Spleen (tissue), 11 donors: Measurements from ENCODE around the gene JAKMIP1. TPM values are rescaled to one million over a fixed set of nuclear protein-coding genes. Genes with fewer than 3 reads are reported as not detected.

Experiments
- DNase-seq: peaks from one replicate; pipeline ENCODE4 v3.0.0-alpha.2; 2020
- H3K27ac ChIP-seq, 8 donors: fragments of 200-600 bp; sonication (generic) in 7 of 8; 1 replicate in 4 of 8; 2 replicates in 4 of 8; pipeline versions ENCODE4 v1.5.0 to v1.8.0; 2016 to 2021; ENCODE audit warnings: inconsistent platforms in 4 of 8, mild to moderate bottlenecking in 4 of 8, moderate library complexity in 1 of 8
- H3K27me3 ChIP-seq, 7 donors: fragments of 200-600 bp; sonication (generic) in 6 of 7; replicated peaks in 1 of 7; 1 replicate in 4 of 7; 2 replicates in 3 of 7; pipeline versions ENCODE4 v1.5.0 to v1.8.0; 2016 to 2021; ENCODE audit warnings: inconsistent platforms in 3 of 7, mild to moderate bottlenecking in 1 of 7
- H3K36me3 ChIP-seq, 6 donors: fragments of 200-600 bp; sonication (generic) in 5 of 6; 1 replicate in 4 of 6; 2 replicates in 2 of 6; pipeline versions ENCODE4 v1.5.0 to v1.8.0; 2016 to 2021; ENCODE audit warnings: inconsistent platforms in 2 of 6
- H3K4me1 ChIP-seq, 6 donors: fragments of 200-600 bp; sonication (generic) in 5 of 6; 1 replicate in 3 of 6; 2 replicates in 3 of 6; pipeline versions ENCODE4 v1.5.0 to v1.8.0; 2016 to 2021; ENCODE audit warnings: inconsistent platforms in 3 of 6
- H3K4me3 ChIP-seq, 8 donors: fragments of 200-600 bp; sonication (generic) in 7 of 8; 1 replicate in 4 of 8; 2 replicates in 4 of 8; pipeline versions ENCODE4 v1.5.0 to v1.8.0; 2016 to 2021; ENCODE audit warnings: inconsistent platforms in 4 of 8, mild to moderate bottlenecking in 4 of 8, moderate library complexity in 2 of 8
- H3K9me3 ChIP-seq, 8 donors: fragments of 200-600 bp; sonication (generic) in 7 of 8; 1 replicate in 4 of 8; 2 replicates in 4 of 8; pipeline versions ENCODE4 v1.5.0 to v1.8.0; 2016 to 2021; ENCODE audit warnings: inconsistent platforms in 4 of 8
- POLR2A ChIP-seq, 3 donors: fragments of 450-650 bp; IDR thresholded peaks; one replicate each; pipeline ENCODE4 v1.5.1; 2017; ENCODE audit warnings: antibody characterized with exemption in 3 of 3, mild to moderate bottlenecking in 1 of 3
- POLR2AphosphoS5 ChIP-seq, 3 donors: sonication (generic); formaldehyde crosslinking; IDR thresholded peaks; one replicate each; pipeline ENCODE4 v1.5.1; 2017; ENCODE audit warnings: antibody characterized with exemption in 3 of 3
- WGBS, 5 donors: extraction: QIAGEN DNeasy Blood & Tissue Kit in 3 of 5; methylation state at CpG; one replicate each; pipeline versions ENCODE4 v1.1.5 to v1.1.7; 2013 to 2018; 5-methylcytosine and 5-hydroxymethylcytosine counted together
- intact Hi-C: fragments of 100-400 bp; cut with DNase I; formaldehyde crosslinking; loops from one replicate; pipeline ENCODE4 v1.15.0; 2023; ENCODE audit warnings: low total_unique reads
- polyA plus RNA-seq, 3 donors: library from polyadenylated mRNA; stranded (reverse); fragments of 200-250 nt; gene quantifications; one replicate each; pipeline ENCODE4 v1.2.1, GENCODE V29; 2013
- total RNA-seq, 7 donors: library from RNA; depleted of rRNA in 3 of 7; stranded (reverse); fragments of >200 nt in 3 of 7; fragmentation: NEBNext Ultra II Directional in 4 of 7; extraction: Animal tissue kit (Norgen Biotek cat#: 25700) in 4 of 7; gene quantifications; one replicate each; pipeline versions ENCODE4 v1.1.0 to v1.2.1, GENCODE V29; 2016 to 2021
- TF ChIP-seq, protein P1 (sequence below), 11 experiments: fragments of 200-600 bp in 7 of 11; fragments of 450-650 bp in 4 of 11; sonication (generic) in 4 of 11; IDR thresholded peaks in 8 of 11; conservative IDR thresholded peaks in 3 of 11; 1 replicate in 7 of 11; 2 replicates in 4 of 11; pipeline versions ENCODE4 v1.4.0 to v1.8.0; 2016 to 2021; ENCODE audit warnings: antibody characterized with exemption in 11 of 11, inconsistent platforms in 4 of 11, mild to moderate bottlenecking in 1 of 11
- donor health status: healthy with polysubstance abuse.
- donor health status: DM: no; HTN: no; CAD: no; lungs with moderate emphysema.
- donor health status: DM: no; HTN: no; CAD: no.
- donor health status: Bipolar disorder and iron deficiency.
- donor health status: healthy.
- donor health status: DM: no; HTN: no; CAD: no.
- donor health status: DM: yes; HTN: yes; CAD: no.

JAKMIP1 gene
- total and polyA plus RNA-seq, 10 donors = 0.37 to 8.7 (median 2.6) TPM

DNA sequence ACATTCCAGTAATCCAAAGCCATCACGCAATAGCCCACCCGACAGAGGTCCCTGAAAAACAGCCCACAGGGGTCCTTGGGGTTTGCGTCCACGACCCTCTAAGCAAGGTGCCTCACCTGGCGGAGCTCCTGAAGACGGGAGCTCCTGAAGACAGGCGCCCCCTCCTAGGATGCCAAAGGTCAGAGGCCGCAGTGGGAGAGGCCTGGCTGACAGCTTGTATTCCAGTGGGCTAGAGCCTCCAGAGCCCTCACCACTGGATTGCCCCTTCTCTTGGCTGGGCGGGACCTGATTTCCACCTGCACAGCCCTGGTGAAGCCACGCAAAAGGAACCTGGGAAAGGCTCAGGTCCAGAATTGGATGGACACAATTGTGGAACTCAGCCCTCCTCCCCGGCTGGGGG is 39.6 kb upstream of the JAKMIP1 start:
- peaks cover 0 to 54% (median 0%) of the 10 kb centered on the region in 7 donors for H3K27me3 ChIP-seq
- no peaks in the 10 kb centered on the region for H3K36me3 ChIP-seq
- peak; percentile 40 for DNase-seq
- TF ChIP-seq, protein P1, sequence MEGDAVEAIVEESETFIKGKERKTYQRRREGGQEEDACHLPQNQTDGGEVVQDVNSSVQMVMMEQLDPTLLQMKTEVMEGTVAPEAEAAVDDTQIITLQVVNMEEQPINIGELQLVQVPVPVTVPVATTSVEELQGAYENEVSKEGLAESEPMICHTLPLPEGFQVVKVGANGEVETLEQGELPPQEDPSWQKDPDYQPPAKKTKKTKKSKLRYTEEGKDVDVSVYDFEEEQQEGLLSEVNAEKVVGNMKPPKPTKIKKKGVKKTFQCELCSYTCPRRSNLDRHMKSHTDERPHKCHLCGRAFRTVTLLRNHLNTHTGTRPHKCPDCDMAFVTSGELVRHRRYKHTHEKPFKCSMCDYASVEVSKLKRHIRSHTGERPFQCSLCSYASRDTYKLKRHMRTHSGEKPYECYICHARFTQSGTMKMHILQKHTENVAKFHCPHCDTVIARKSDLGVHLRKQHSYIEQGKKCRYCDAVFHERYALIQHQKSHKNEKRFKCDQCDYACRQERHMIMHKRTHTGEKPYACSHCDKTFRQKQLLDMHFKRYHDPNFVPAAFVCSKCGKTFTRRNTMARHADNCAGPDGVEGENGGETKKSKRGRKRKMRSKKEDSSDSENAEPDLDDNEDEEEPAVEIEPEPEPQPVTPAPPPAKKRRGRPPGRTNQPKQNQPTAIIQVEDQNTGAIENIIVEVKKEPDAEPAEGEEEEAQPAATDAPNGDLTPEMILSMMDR (IDR thresholded peaks at IDR 0.05 in 8 of 11, conservative IDR thresholded peaks at IDR 0.05 in 3 of 11) = no peak
- TF ChIP-seq POLR2AphosphoS5 (IDR thresholded peaks at IDR 0.05) (no peak), POLR2A (IDR thresholded peaks at IDR 0.05) (no peak)
- no peak overlapping the region for H3K27ac ChIP-seq
- intact Hi-C loops = no loop called here
- WGBS, 5 donors = 83 to 87% (median 84%) methylated on average over 9 to 11 of the region's 11 CpGs
- peaks cover 0 to 14% (median 8%) of the 10 kb centered on the region in 8 donors for H3K9me3 ChIP-seq
- no peak overlapping the region for H3K4me3 ChIP-seq
- peaks cover 0 to 1% (median under 1%) of the 10 kb centered on the region in 6 donors for H3K4me1 ChIP-seq

DNA sequence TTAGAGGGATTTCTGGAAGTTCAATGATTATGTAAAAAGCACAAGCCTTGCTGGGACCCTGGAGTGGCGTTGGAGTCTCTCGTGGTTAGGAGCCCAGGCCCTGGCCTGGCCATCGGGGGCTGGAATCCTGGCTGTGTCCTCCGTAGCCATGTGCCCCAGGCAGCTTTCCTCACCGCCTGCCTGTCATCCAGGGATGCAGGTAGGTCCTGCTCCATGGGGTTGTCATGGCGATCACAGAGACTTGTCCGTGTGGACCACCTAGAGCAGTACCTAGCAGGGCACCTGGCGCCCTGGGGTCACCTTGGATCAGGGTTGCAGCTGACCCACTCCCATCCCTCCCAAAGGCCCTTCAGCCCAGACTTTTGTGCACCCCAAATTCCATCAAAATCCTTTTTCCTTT is 39.1 kb upstream of the JAKMIP1 start:
- TF ChIP-seq POLR2AphosphoS5 (IDR thresholded peaks at IDR 0.05) = no peak
- TF ChIP-seq, protein P1 (IDR thresholded peaks at IDR 0.05 in 8 of 11, conservative IDR thresholded peaks at IDR 0.05 in 3 of 11) = no peak
- TF ChIP-seq POLR2A (IDR thresholded peaks at IDR 0.05) = no peak
- intact Hi-C loops = no loop called here
- 76 to 84% (median 79%) methylated on average over 8 of the region's 8 CpGs for WGBS, 5 donors
- Histone ChIP-seq H3K4me1 (no peaks in the 10 kb centered on the region), H3K27ac (no peak overlapping the region), H3K9me3 (peaks cover 0 to 9% (median 4%) of the 10 kb centered on the region in 8 donors), H3K4me3 (no peak overlapping the region), H3K36me3 (no peaks in the 10 kb centered on the region), H3K27me3 (peaks cover 0 to 51% (median 0%) of the 10 kb centered on the region in 7 donors)
- DNase-seq = peak; percentile 60

DNA sequence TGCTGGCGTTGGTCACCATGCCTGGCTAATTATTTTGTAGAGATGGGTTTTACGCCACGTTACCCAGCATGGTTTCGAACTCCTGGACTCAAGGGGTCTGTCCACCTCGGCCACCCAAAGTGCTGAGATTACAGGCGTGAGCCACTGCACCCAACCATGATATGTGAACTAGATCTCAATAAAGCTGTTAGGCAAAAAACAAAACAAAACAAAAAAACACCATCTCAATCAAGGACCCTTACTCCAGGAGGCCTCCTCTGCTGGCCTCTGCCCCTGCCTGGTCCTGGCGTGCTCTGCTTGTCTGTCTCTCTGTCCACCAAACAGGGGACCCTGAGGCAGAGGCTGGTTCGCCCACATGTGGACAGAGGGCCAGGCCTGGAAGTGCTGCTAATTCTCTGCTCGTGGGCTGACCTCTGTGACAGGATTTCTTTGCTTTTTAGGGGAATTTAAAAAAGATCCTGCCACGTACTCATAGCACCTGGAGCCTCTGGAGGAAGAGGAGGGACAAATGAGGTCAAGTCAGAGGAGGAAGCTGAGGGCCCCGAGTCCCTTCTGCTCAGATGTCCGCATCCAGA is 36.6 kb upstream of the JAKMIP1 start:
- Histone ChIP-seq H3K9me3 (no peaks in the 10 kb centered on the region), H3K27ac (no peak overlapping the region), H3K4me3 (no peak overlapping the region), H3K36me3 (no peaks in the 10 kb centered on the region), H3K27me3 (peaks cover 0 to 25% (median 0%) of the 10 kb centered on the region in 7 donors), H3K4me1 (no peaks in the 10 kb centered on the region)
- peak; percentile 53 for DNase-seq
- intact Hi-C loops = no loop called here
- 68 to 78% (median 74%) methylated on average over 12 of the region's 12 CpGs for WGBS, 5 donors
- TF ChIP-seq POLR2A (IDR thresholded peaks at IDR 0.05) (no peak), POLR2AphosphoS5 (IDR thresholded peaks at IDR 0.05) (no peak)
- TF ChIP-seq, protein P1 (IDR thresholded peaks at IDR 0.05 in 8 of 11, conservative IDR thresholded peaks at IDR 0.05 in 3 of 11) = no peak

DNA sequence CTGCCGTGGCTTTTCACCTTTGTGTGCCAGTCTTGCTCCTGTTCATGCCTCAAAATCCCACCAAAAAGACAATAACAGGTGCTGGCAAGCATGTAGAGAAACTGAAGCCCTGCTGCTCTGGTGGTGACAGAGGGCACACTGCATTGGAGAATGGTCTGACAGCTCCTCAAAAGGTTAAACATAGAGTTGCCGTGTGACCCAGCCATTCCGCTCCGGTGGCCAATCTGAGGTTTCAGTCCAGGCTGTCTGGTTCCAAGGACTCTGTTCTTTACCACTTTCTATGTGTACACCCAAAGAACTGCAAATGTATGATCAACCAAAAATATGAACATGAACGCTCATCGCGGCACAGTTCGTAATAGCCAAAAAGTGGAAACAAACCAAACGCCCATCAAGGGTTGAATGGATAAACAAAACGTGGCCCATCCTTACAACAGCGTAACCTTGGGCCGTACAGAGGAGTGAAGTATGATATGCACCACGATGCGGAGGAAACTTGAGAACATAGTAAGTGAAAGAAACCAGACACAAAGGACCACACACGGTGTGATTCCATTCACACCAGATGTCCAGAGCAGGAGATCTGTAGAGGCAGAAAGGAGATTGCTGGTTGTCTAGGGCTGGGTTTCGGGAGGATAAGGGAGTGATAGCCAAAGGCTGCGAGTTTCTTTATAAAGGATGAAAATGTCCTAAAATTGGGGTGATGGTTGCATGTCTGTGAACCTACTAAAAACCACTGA is 35.7 kb upstream of the JAKMIP1 start:
- Histone ChIP-seq H3K27me3 (peaks cover 0 to 29% (median 0%) of the 10 kb centered on the region in 7 donors), H3K36me3 (no peaks in the 10 kb centered on the region), H3K4me1 (no peaks in the 10 kb centered on the region), H3K4me3 (no peak overlapping the region), H3K9me3 (no peaks in the 10 kb centered on the region), H3K27ac (no peak overlapping the region)
- intact Hi-C loops = no loop called here
- TF ChIP-seq, protein P1 (IDR thresholded peaks at IDR 0.05 in 8 of 11, conservative IDR thresholded peaks at IDR 0.05 in 3 of 11) = no peak
- TF ChIP-seq POLR2A (IDR thresholded peaks at IDR 0.05) = no peak
- TF ChIP-seq POLR2AphosphoS5 (IDR thresholded peaks at IDR 0.05) = no peak
- no peak for DNase-seq
- 66 to 80% (median 75%) methylated on average over 17 of the region's 17 CpGs for WGBS, 5 donors
